HepG2 (cell line): ENCODE measurements around the gene KIAA1549. TPM values are rescaled to one million over a fixed set of nuclear protein-coding genes. Genes with fewer than 3 reads are reported as not detected.

Experiments
- ATAC-seq: fragments of 200-7000 bp; cut with Tn5 transposase; 3 replicates; pipeline ENCODE4 v1.9.1; 2020; ENCODE audit warnings: mild to moderate bottlenecking, moderate library complexity
- BruUV-seq: library from RNA; stranded (reverse); fragments of 400-500 nt; replicated peaks from 2 replicates; lab custom pipeline; 2021; lab: Mats Ljungman, UMichigan
- CTCF ChIA-PET: fragments of 300-600 bp; formaldehyde crosslinking; extraction: SDS; loops from one replicate; lab custom pipeline; 2021; ENCODE audit warnings: low total read pairs, inconsistent platforms, low intra/inter-chr PET ratio; lab: Yijun Ruan, JAX
- POLR2A ChIA-PET: fragments of 350-600 bp; sonication (Branson Sonifier 250); formaldehyde crosslinking; loops from one replicate; lab custom pipeline; 2020; ENCODE audit warnings: antibody characterized with exemption, inconsistent platforms; lab: Yijun Ruan, JAX
- DNase-seq: peaks from one replicate; pipeline ENCODE4 v3.0.0-alpha.2; 2015; ENCODE audit warnings: low spot score
- FAIRE-seq: peaks from 3 replicates; lab custom pipeline; 2011; peaks lifted over from hg19 to GRCh38; lab: Jason Lieb, UNC
- H2AFZ ChIP-seq: one replicate; pipeline ENCODE4 v1.6.1; 2011; ENCODE audit warnings: low read length, inconsistent platforms
- H3K27ac ChIP-seq: fragments of 300-600 bp; 3 replicates; pipeline ENCODE4 v1.8.0; 2011; ENCODE audit warnings: mixed run types, mild to moderate bottlenecking, mixed read lengths, low read length, inconsistent platforms; ENCODE audit not compliant: insufficient read depth; ENCODE audit errors: extremely low read length
- H3K27me3 ChIP-seq, 2 experiments: fragments of 200-600 bp in 1 of 2; 2 replicates in 1 of 2; 3 replicates in 1 of 2; pipeline versions ENCODE4 v1.6.0 to v1.8.0; 2011; ENCODE audit warnings: low read length in 2 of 2, mild to moderate bottlenecking in 2 of 2, moderate library complexity in 2 of 2, inconsistent platforms in 1 of 2; ENCODE audit not compliant: insufficient read depth in 2 of 2, control insufficient read depth in 1 of 2
- H3K36me3 ChIP-seq, 2 experiments: fragments of 200-600 bp in 1 of 2; replicated peaks in 1 of 2; 2 replicates in 1 of 2; 3 replicates in 1 of 2; pipeline versions ENCODE4 v1.5.1 to v1.8.0; 2011; ENCODE audit warnings: low read length in 2 of 2, inconsistent platforms in 1 of 2; ENCODE audit not compliant: insufficient read depth in 2 of 2, control insufficient read depth in 1 of 2
- H3K4me1 ChIP-seq: 2 replicates; pipeline ENCODE4 v1.5.1; 2012; ENCODE audit warnings: low read length, inconsistent platforms; ENCODE audit not compliant: insufficient read depth
- H3K4me2 ChIP-seq: 2 replicates; pipeline ENCODE4 v1.6.0; 2011; ENCODE audit warnings: low read depth, low read length, inconsistent platforms
- H3K4me3 ChIP-seq, 3 experiments: fragments of 200-600 bp in 1 of 3; sonication (generic), shearing (Covaris generic) in 1 of 3; replicated peaks in 1 of 3; 2 replicates each; pipeline ENCODE4 v1.5.1; 2011 to 2016; ENCODE audit warnings: low read length in 3 of 3, inconsistent platforms in 2 of 3, low read depth in 2 of 3, mild to moderate bottlenecking in 2 of 3, control low read depth in 1 of 3, mixed read lengths in 1 of 3; ENCODE audit not compliant: insufficient read depth in 1 of 3
- H3K79me2 ChIP-seq: one replicate; pipeline ENCODE4 v1.6.1; 2011; ENCODE audit warnings: low read length, inconsistent platforms; ENCODE audit not compliant: insufficient read depth
- H3K9ac ChIP-seq: 2 replicates; pipeline ENCODE4 v1.6.0; 2011; ENCODE audit warnings: mild to moderate bottlenecking, low read depth, low read length, inconsistent platforms; ENCODE audit not compliant: insufficient read depth
- H3K9me3 ChIP-seq: 2 replicates; pipeline ENCODE4 v1.5.1; 2012; ENCODE audit warnings: mild to moderate bottlenecking, low read length
- H4K20me1 ChIP-seq: 2 replicates; pipeline ENCODE4 v1.6.0; 2011; ENCODE audit warnings: inconsistent platforms, mild to moderate bottlenecking, low read length, moderate library complexity; ENCODE audit not compliant: insufficient read depth
- ASH2L ChIP-seq: fragments of 300-600, 200-600 bp; sonication (generic); IDR thresholded peaks from 2 replicates; pipeline ENCODE4 v1.7.0; 2017; ENCODE audit warnings: low read depth, mild to moderate bottlenecking, moderate library complexity, mixed read lengths, low read length; ENCODE audit not compliant: insufficient read length
- ATF5 ChIP-seq: sonication (generic); formaldehyde crosslinking; IDR thresholded peaks from 2 replicates; pipeline ENCODE4 v1.4.0; 2020; ENCODE audit warnings: mild to moderate bottlenecking, low read depth, missing genetic modification reagents
- BCL3 ChIP-seq: sonication (generic); formaldehyde crosslinking; IDR thresholded peaks from 2 replicates; pipeline ENCODE4 v1.5.1; 2020; ENCODE audit warnings: mild to moderate bottlenecking, missing genetic modification reagents, moderate library complexity
- CREM ChIP-seq, 2 experiments: sonication (generic) in 1 of 2; formaldehyde crosslinking in 1 of 2; IDR thresholded peaks; 2 replicates each; pipeline versions ENCODE4 v1.4.0 to v1.6.1; 2016 to 2020; ENCODE audit warnings: antibody characterized with exemption in 1 of 2, mild to moderate bottlenecking in 1 of 2, missing genetic modification reagents in 1 of 2
- ELK4 ChIP-seq: sonication (generic); formaldehyde crosslinking; IDR thresholded peaks from 2 replicates; pipeline ENCODE4 v1.9.0; 2021; ENCODE audit warnings: missing genetic modification reagents, borderline replicate concordance
- HCFC1 ChIP-seq: fragments of 150-350 bp; IDR thresholded peaks from 2 replicates; pipeline ENCODE4 v1.6.1; 2014; ENCODE audit warnings: low read depth, low read length
- HNRNPK ChIP-seq: fragments of 200-400 bp; formaldehyde crosslinking; IDR thresholded peaks from 2 replicates; pipeline ENCODE4 v1.6.1; 2018; ENCODE audit warnings: low read length, low read depth, moderate library complexity, mild to moderate bottlenecking; ENCODE audit not compliant: poor library complexity, severe bottlenecking
- KMT2B ChIP-seq: IDR thresholded peaks from 2 replicates; pipeline ENCODE4 v1.6.1; 2016; ENCODE audit warnings: missing genetic modification reagents, missing compliant biosample characterization
- POLR2A ChIP-seq, 2 experiments: IDR thresholded peaks; 2 replicates each; pipeline ENCODE4 v1.6.1; 2011; ENCODE audit warnings: low read depth in 2 of 2, low read length in 2 of 2, mild to moderate bottlenecking in 1 of 2, moderate library complexity in 1 of 2; ENCODE audit not compliant: insufficient read depth in 1 of 2
- SIX4 ChIP-seq: sonication (generic); formaldehyde crosslinking; IDR thresholded peaks from 2 replicates; pipeline ENCODE4 v1.4.0; 2020; ENCODE audit warnings: missing genetic modification reagents
- SSRP1 ChIP-seq: IDR thresholded peaks from 2 replicates; pipeline ENCODE4 v1.6.1; 2016; ENCODE audit warnings: control low read depth
- TBX2 ChIP-seq: sonication (generic); formaldehyde crosslinking; IDR thresholded peaks from 2 replicates; pipeline ENCODE4 v1.5.0; 2020; ENCODE audit warnings: missing genetic modification reagents, mild to moderate bottlenecking, borderline replicate concordance
- ZMAT3 ChIP-seq: sonication (generic); formaldehyde crosslinking; conservative IDR thresholded peaks from 2 replicates; pipeline ENCODE4 v1.7.0; 2021; ENCODE audit warnings: missing genetic modification reagents
- ZNF281 ChIP-seq: sonication (generic); formaldehyde crosslinking; IDR thresholded peaks from 2 replicates; pipeline ENCODE4 v1.4.0; 2020; ENCODE audit warnings: missing genetic modification reagents, borderline replicate concordance
- WGBS: methylation state at CpG from one replicate; pipeline ENCODE4 v1.1.6; 2017; ENCODE audit warnings: low lambda C conversion rate; 5-methylcytosine and 5-hydroxymethylcytosine counted together
- in situ Hi-C: cut with HindIII; loops from 2 replicates; pipeline ENCODE4 v1.10.0; 2017; ENCODE audit warnings: low pct_unique_long_range_greater_than_20kb; ENCODE audit not compliant: extremely low pct_ligation_motif_present
- intact Hi-C: fragments of 100-400 bp; cut with micrococcal nuclease; formaldehyde crosslinking; loops from one replicate; pipeline ENCODE4 v1.10.0; 2022; ENCODE audit not compliant: unreplicated experiment
- polyA plus RNA-seq, 8 experiments: library from polyadenylated mRNA; depleted of rRNA in 3 of 8; stranded (reverse) in 7 of 8; unstranded in 1 of 8; fragments of >200 nt; fragmentation: Illumina TruSeq in 4 of 8; extraction: Trizol in 4 of 8; gene quantifications; 2 replicates each; pipeline versions ENCODE4 v1.2.1 to v1.2.3, GENCODE V29; 2011 to 2016; ENCODE audit warnings: low read depth in 4 of 8, missing spikeins in 1 of 8, mixed read lengths in 1 of 8; ENCODE audit not compliant: insufficient read depth in 1 of 8
- total RNA-seq, 5 experiments: library from RNA; depleted of rRNA; stranded (reverse); fragments of >200 nt; fragmentation: Illumina TruSeq; extraction: Trizol; gene quantifications; 2 replicates each; pipeline ENCODE4 v1.2.3, GENCODE V29; 2016; ENCODE audit warnings: low read depth in 1 of 5

KIAA1549 gene
- total and polyA plus RNA-seq, 2 of the 13 experiments (the other 11 are each of a cell fraction or from before 2014, with no cell fraction given) = 1.1 to 1.8 TPM

- H3K4me2 ChIP-seq = no peak overlapping the region
- 85% methylated on average over 3 of the region's 3 CpGs for WGBS
- no peak for DNase-seq
- H3K79me2 ChIP-seq = no peaks in the 10 kb centered on the region
- no peak overlapping the region for H3K4me3 ChIP-seq
- H3K27ac ChIP-seq = no peak overlapping the region
- ChIA-PET CTCF (no interaction called here), POLR2A (no interaction called here)
- no TSS peak for BruUV-seq
- H3K9me3 ChIP-seq = no peaks in the 10 kb centered on the region
- H3K27me3 ChIP-seq = no peaks in the 10 kb centered on the region
- in situ Hi-C loops (no loop called here), intact Hi-C loops (no loop called here)
- H3K9ac ChIP-seq = no peak overlapping the region
- no peak overlapping the region for H2AFZ ChIP-seq
- H3K4me1 ChIP-seq = 0 out of 2 replicates have a peak, but pooled peaks cover 7% of the 10 kb centered on the region
- TF ChIP-seq SSRP1 (CRISPR knock-in tag) (no peak), HNRNPK (peak; percentile 23), ZNF281 (no peak)
- TF ChIP-seq, all 625 proteins: peak for 1
- ATAC-seq (no peak), FAIRE-seq (no peak)
- Histone ChIP-seq H4K20me1 (no peaks in the 10 kb centered on the region), H3K36me3 (no peaks in the 10 kb centered on the region)
These were observed 35.4 kb downstream of the KIAA1549 start for GRCh38 chr7:138945821-138946220.

- no peaks in the 10 kb centered on the region for H3K9me3 ChIP-seq
- H3K27ac ChIP-seq = no peak overlapping the region
- WGBS = 74% methylated on average over 3 of the region's 3 CpGs
- FAIRE-seq (no peak), ATAC-seq (no peak), DNase-seq (no peak)
- intact Hi-C loops = no loop called here
- H3K79me2 ChIP-seq = no peaks in the 10 kb centered on the region
- ChIA-PET POLR2A (no interaction called here), CTCF (no interaction called here)
- H3K4me1 ChIP-seq = 0 out of 2 replicates have a peak, but pooled peaks cover 7% of the 10 kb centered on the region
- H2AFZ ChIP-seq = no peak overlapping the region
- no peak overlapping the region for H3K9ac ChIP-seq
- H3K4me2 ChIP-seq = no peak overlapping the region
- no peaks in the 10 kb centered on the region for H3K27me3 ChIP-seq
- in situ Hi-C loops = no loop called here
- H4K20me1 ChIP-seq = no peaks in the 10 kb centered on the region
- H3K4me3 ChIP-seq = no peak overlapping the region
- no TSS peak for BruUV-seq
- H3K36me3 ChIP-seq = no peaks in the 10 kb centered on the region
- TF ChIP-seq BCL3 (CRISPR knock-in tag) (no peak), ZMAT3 (no peak), HCFC1 (no peak), SIX4 (no peak), TBX2 (CRISPR knock-in tag) (no peak), POLR2A (IDR thresholded peaks at IDR 0.05; ENCODE audit: insufficient read depth in 1 of 2, low read depth in 2 of 2, low read length in 2 of 2) (no peak), CREM (IDR thresholded peaks at IDR 0.05) (no peak), CREM (CRISPR knock-in tag; IDR thresholded peaks at IDR 0.05) (no peak), ELK4 (CRISPR knock-in tag) (no peak), KMT2B (CRISPR knock-in tag) (no peak), ASH2L (no peak), ATF5 (CRISPR knock-in tag) (no peak)
These were observed 36.0 kb downstream of the KIAA1549 start for GRCh38 chr7:138945154-138945553.
